Ishikawa (cell line): ENCODE results near the gene CTPS1.

Experiments used
- CEBPB ChIP-seq: IDR thresholded peaks from 2 replicates; pipeline ENCODE4 v1.6.1; 2012
- CREB1 ChIP-seq: IDR thresholded peaks from 2 replicates; pipeline ENCODE4 v1.6.1; 2012; ENCODE audit warnings: low read depth
- EGR1 ChIP-seq: IDR thresholded peaks from 2 replicates; pipeline ENCODE4 v1.6.1; 2012
- EP300 ChIP-seq: IDR thresholded peaks from 2 replicates; pipeline ENCODE4 v1.6.1; 2012; ENCODE audit warnings: borderline replicate concordance
- FOXM1 ChIP-seq: IDR thresholded peaks from 2 replicates; pipeline ENCODE4 v1.6.1; 2012; ENCODE audit warnings: low read depth, borderline replicate concordance
- NFIC ChIP-seq: IDR thresholded peaks from 2 replicates; pipeline ENCODE4 v1.6.1; 2012
- RAD21 ChIP-seq: IDR thresholded peaks from 2 replicates; pipeline ENCODE4 v1.6.1; 2012; ENCODE audit warnings: low read depth
- TAF1 ChIP-seq: IDR thresholded peaks from 2 replicates; pipeline ENCODE4 v1.6.1; 2012; ENCODE audit warnings: low read depth, mild to moderate bottlenecking
- TCF12 ChIP-seq: IDR thresholded peaks from 2 replicates; pipeline ENCODE4 v1.6.1; 2012; ENCODE audit warnings: low read depth
- TEAD4 ChIP-seq: IDR thresholded peaks from 2 replicates; pipeline ENCODE4 v1.6.1; 2012
- YY1 ChIP-seq: IDR thresholded peaks from 2 replicates; pipeline ENCODE4 v1.6.1; 2012; ENCODE audit warnings: low read depth
- ZBTB7A ChIP-seq: IDR thresholded peaks from 2 replicates; pipeline ENCODE4 v1.6.1; 2012; ENCODE audit warnings: low read depth
- TF ChIP-seq, protein P1 (sequence below): IDR thresholded peaks from 2 replicates; pipeline ENCODE4 v1.6.1; 2012
- TF ChIP-seq, protein P2 (sequence below): IDR thresholded peaks from 2 replicates; pipeline ENCODE4 v1.6.1; 2012; ENCODE audit warnings: low read depth, mild to moderate bottlenecking
- TF ChIP-seq, protein P3 (sequence below): IDR thresholded peaks from 2 replicates; pipeline ENCODE4 v1.6.1; 2012

Gene CTPS1

DNA sequence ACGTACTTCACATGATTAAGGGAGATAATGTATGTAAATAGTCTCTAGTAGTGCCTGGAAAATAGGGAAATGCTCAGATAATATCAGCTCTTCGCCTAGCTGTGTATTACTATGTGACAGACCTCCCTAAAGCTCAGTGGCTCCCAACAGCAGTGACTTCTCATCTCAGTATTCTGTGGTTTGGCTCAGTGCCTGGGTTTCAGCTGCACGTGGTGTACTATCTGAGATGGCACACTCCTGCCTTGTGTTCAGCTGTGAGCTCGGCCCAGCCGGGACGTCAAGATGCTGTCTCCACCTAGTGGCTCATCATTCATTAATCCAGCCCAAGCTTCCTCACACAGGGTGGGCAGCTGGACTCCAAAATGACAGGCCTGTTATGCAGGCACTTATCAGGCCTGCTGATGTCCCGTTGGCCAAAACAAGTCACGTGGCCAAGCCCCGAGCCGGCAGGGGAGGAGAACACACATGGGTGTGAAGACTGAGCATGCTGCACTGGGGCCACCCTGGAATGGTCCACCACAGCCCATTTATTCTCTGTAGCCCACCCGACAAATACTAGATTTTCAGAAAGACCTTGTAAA lies 24.2 kb downstream of the CTPS1 start:
- TF ChIP-seq, protein P1, sequence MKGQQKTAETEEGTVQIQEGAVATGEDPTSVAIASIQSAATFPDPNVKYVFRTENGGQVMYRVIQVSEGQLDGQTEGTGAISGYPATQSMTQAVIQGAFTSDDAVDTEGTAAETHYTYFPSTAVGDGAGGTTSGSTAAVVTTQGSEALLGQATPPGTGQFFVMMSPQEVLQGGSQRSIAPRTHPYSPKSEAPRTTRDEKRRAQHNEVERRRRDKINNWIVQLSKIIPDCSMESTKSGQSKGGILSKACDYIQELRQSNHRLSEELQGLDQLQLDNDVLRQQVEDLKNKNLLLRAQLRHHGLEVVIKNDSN = peak; percentile 54
- peak; percentile 14; the same call in 1 of the 2 replicates for TF ChIP-seq RAD21
- TF ChIP-seq, protein P2, sequence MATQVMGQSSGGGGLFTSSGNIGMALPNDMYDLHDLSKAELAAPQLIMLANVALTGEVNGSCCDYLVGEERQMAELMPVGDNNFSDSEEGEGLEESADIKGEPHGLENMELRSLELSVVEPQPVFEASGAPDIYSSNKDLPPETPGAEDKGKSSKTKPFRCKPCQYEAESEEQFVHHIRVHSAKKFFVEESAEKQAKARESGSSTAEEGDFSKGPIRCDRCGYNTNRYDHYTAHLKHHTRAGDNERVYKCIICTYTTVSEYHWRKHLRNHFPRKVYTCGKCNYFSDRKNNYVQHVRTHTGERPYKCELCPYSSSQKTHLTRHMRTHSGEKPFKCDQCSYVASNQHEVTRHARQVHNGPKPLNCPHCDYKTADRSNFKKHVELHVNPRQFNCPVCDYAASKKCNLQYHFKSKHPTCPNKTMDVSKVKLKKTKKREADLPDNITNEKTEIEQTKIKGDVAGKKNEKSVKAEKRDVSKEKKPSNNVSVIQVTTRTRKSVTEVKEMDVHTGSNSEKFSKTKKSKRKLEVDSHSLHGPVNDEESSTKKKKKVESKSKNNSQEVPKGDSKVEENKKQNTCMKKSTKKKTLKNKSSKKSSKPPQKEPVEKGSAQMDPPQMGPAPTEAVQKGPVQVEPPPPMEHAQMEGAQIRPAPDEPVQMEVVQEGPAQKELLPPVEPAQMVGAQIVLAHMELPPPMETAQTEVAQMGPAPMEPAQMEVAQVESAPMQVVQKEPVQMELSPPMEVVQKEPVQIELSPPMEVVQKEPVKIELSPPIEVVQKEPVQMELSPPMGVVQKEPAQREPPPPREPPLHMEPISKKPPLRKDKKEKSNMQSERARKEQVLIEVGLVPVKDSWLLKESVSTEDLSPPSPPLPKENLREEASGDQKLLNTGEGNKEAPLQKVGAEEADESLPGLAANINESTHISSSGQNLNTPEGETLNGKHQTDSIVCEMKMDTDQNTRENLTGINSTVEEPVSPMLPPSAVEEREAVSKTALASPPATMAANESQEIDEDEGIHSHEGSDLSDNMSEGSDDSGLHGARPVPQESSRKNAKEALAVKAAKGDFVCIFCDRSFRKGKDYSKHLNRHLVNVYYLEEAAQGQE = no peak
- no peak for TF ChIP-seq TCF12
- no peak for TF ChIP-seq EP300
- TF ChIP-seq, protein P3, sequence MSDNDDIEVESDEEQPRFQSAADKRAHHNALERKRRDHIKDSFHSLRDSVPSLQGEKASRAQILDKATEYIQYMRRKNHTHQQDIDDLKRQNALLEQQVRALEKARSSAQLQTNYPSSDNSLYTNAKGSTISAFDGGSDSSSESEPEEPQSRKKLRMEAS = peak; percentile 64
- peak; percentile 75 for TF ChIP-seq NFIC
- TF ChIP-seq CREB1 = no peak

DNA sequence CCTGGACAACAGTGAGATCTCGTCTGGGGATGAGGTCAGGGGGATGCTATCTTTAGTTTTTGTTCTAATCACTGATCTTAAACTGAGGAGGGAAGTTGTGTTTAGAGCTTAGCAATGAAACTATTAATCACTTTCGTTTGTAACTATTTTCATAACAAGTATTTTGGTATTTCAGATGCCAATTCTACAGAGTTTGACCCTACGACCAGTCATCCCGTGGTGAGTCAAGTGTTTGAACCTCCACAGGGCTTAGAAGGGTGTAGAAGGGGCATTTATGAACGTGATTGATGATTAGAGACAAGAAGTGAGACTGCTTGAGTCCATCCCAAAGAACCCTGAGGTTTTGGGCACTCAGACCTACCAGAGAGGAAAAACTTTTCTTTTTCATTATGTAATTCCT lies 26.4 kb downstream of the CTPS1 start:
- TF ChIP-seq RAD21 (no peak), CEBPB (no peak), TCF12 (no peak), TAF1 (no peak), EGR1 (no peak), YY1 (no peak), NFIC (no peak), TEAD4 (no peak), ZBTB7A (no peak), CREB1 (no peak), FOXM1 (no peak), EP300 (no peak)
- TF ChIP-seq, protein P1 = no peak
- TF ChIP-seq, protein P2 = no peak
- TF ChIP-seq, protein P3 = no peak

GRCh38 chr1:41006942-41007865 lies 27.7 kb downstream of the CTPS1 start:
- TF ChIP-seq TCF12 (no peak), CREB1 (no peak), FOXM1 (no peak), NFIC (no peak), TAF1 (no peak), CEBPB (no peak), TEAD4 (no peak), ZBTB7A (no peak), EP300 (no peak), YY1 (no peak), RAD21 (no peak), EGR1 (no peak)
- TF ChIP-seq, protein P2 = no peak
- TF ChIP-seq, protein P1 = no peak
- TF ChIP-seq, protein P3 = no peak
